Measurements from ENCODE around the gene IL1RN. TPM values are rescaled to one million over a fixed set of nuclear protein-coding genes. Genes with fewer than 3 reads are reported as not detected.

The IL1RN gene
- total and polyA plus RNA-seq, 3 experiments from 2014 or later = 1.2 to 2.3 TPM; not detected in 1

- Histone ChIP-seq H3K4me1 (ENCODE audit: insufficient read depth, low read length) (peaks cover 77% of the 10 kb centered on the region), H3K27me3 (ENCODE audit: insufficient read depth, low read length, poor library complexity, severe bottlenecking) (no peaks in the 10 kb centered on the region), H3K36me3 (ENCODE audit: insufficient read depth, low read length) (peaks cover 15% of the 10 kb centered on the region), H3K9me3 (ENCODE audit: low read length) (no peaks in the 10 kb centered on the region), H3K4me3 (ENCODE audit: low read length) (peak overlapping the region; percentile 88), H3K27ac (ENCODE audit: low read depth, low read length) (peak overlapping the region; percentile 77)
- ChIA-PET CTCF (interaction anchor here (0.9 to 8.0 kb wide), 15 partner anchors 9 to 215 kb away, joined by 3 to 135 read pairs (median 5); no protein-coding TSS in a partner anchor), POLR2A (interaction anchor here (0.6 to 4.2 kb wide), 5 partner anchors 12 to 180 kb away, joined by 3 to 40 read pairs (median 4); no protein-coding TSS in a partner anchor)
- peaks cover 0 to 3% of the 10 kb centered on the region in 2 donors for H3K27me3 Mint-ChIP-seq
- peaks cover 0 to 41% (median 8%) of the 10 kb centered on the region in 3 donors for H3K36me3 Mint-ChIP-seq
- H3K4me1 Mint-ChIP-seq = peaks cover 74 to 89% (median 78%) of the 10 kb centered on the region in 3 donors
- peak; percentile 42 to 88 (median 80) for DNase-seq
- peaks cover 0 to 3% (median 0%) of the 10 kb centered on the region in 5 donors for H3K9me3 Mint-ChIP-seq
- H3K27ac Mint-ChIP-seq = peak overlapping the region; percentile 86 to 98 (median 94)
- peak overlapping the region; percentile 89 to 95 (median 93) for H3K4me3 Mint-ChIP-seq
Measured at GRCh38 chr2:113175042-113175628, 47.7 kb downstream of the IL1RN start.

GRCh38 chr2:113175736-113176695, 48.6 kb downstream of the IL1RN start:
- H3K4me1 ChIP-seq (ENCODE audit: insufficient read depth, low read length) = peaks cover 81% of the 10 kb centered on the region
- CTCF ChIA-PET = interaction anchor here (0.9 to 8.0 kb wide), 13 partner anchors 8 to 214 kb away, joined by 3 to 135 read pairs (median 5); no protein-coding TSS in a partner anchor
- H3K4me3 ChIP-seq (ENCODE audit: low read length) = peak overlapping the region; percentile 88
- H3K9me3 Mint-ChIP-seq = peaks cover 0 to 3% (median 0%) of the 10 kb centered on the region in 5 donors
- H3K9me3 ChIP-seq (ENCODE audit: low read length) = no peaks in the 10 kb centered on the region
- peaks cover 81 to 94% (median 85%) of the 10 kb centered on the region in 3 donors for H3K4me1 Mint-ChIP-seq
- H3K36me3 ChIP-seq (ENCODE audit: insufficient read depth, low read length) = peaks cover 15% of the 10 kb centered on the region
- peak in 1 of 5 donors; percentile 20 for DNase-seq
- POLR2A ChIA-PET = interaction anchor here (0.6 to 4.2 kb wide), 5 partner anchors 13 to 181 kb away, joined by 3 to 40 read pairs (median 4); no protein-coding TSS in a partner anchor
- peak overlapping the region; percentile 92 to 98 (median 95) for H3K27ac Mint-ChIP-seq
- H3K36me3 Mint-ChIP-seq = peaks cover 0 to 47% (median 8%) of the 10 kb centered on the region in 3 donors
- peak overlapping the region; percentile 77 for H3K27ac ChIP-seq (ENCODE audit: low read depth, low read length)
- peak overlapping the region; percentile 89 to 95 (median 93) for H3K4me3 Mint-ChIP-seq
- H3K27me3 Mint-ChIP-seq = peaks cover 0 to 3% of the 10 kb centered on the region in 2 donors
- no peaks in the 10 kb centered on the region for H3K27me3 ChIP-seq (ENCODE audit: insufficient read depth, low read length, poor library complexity, severe bottlenecking)

GRCh38 chr2:113176696-113177355, 49.4 kb downstream of the IL1RN start:
- H3K27me3 Mint-ChIP-seq = peaks cover 0 to 3% of the 10 kb centered on the region in 2 donors
- POLR2A ChIA-PET = interaction anchor here (4.2 kb wide), 1 partner anchor 19 kb away, joined by 40 read pairs; no protein-coding TSS in a partner anchor
- H3K27ac Mint-ChIP-seq = peak overlapping the region; percentile 85 to 98 (median 94)
- Histone ChIP-seq H3K27ac (ENCODE audit: low read depth, low read length) (no peak overlapping the region), H3K4me1 (ENCODE audit: insufficient read depth, low read length) (peaks cover 81% of the 10 kb centered on the region), H3K27me3 (ENCODE audit: insufficient read depth, low read length, poor library complexity, severe bottlenecking) (no peaks in the 10 kb centered on the region), H3K36me3 (ENCODE audit: insufficient read depth, low read length) (peaks cover 15% of the 10 kb centered on the region), H3K9me3 (ENCODE audit: low read length) (no peaks in the 10 kb centered on the region), H3K4me3 (ENCODE audit: low read length) (peak overlapping the region; percentile 88)
- H3K36me3 Mint-ChIP-seq = peaks cover 0 to 50% (median 8%) of the 10 kb centered on the region in 3 donors
- CTCF ChIA-PET = interaction anchor here (1.4 to 8.0 kb wide), 4 partner anchors 20 to 38 kb away, joined by 3 to 135 read pairs (median 61); no protein-coding TSS in a partner anchor
- peaks cover 81 to 94% (median 85%) of the 10 kb centered on the region in 3 donors for H3K4me1 Mint-ChIP-seq
- H3K4me3 Mint-ChIP-seq = peak overlapping the region; percentile 89 to 95 (median 93)
- peaks cover 0 to 3% (median 0%) of the 10 kb centered on the region in 5 donors for H3K9me3 Mint-ChIP-seq
- no peak for DNase-seq

- Histone ChIP-seq H3K9me3 (ENCODE audit: low read length) (no peaks in the 10 kb centered on the region), H3K4me1 (ENCODE audit: insufficient read depth, low read length) (peaks cover 81% of the 10 kb centered on the region), H3K36me3 (ENCODE audit: insufficient read depth, low read length) (peaks cover 23% of the 10 kb centered on the region), H3K4me3 (ENCODE audit: low read length) (no peak overlapping the region), H3K27me3 (ENCODE audit: insufficient read depth, low read length, poor library complexity, severe bottlenecking) (no peaks in the 10 kb centered on the region), H3K27ac (ENCODE audit: low read depth, low read length) (no peak overlapping the region)
- peak overlapping the region; percentile 37 to 95 (median 92) for H3K4me3 Mint-ChIP-seq
- CTCF ChIA-PET = interaction anchor here (0.9 to 8.0 kb wide), 2 partner anchors 21 to 39 kb away, joined by 6 to 117 read pairs; no protein-coding TSS in a partner anchor
- H3K9me3 Mint-ChIP-seq = peaks cover 0 to 3% (median 0%) of the 10 kb centered on the region in 5 donors
- H3K27ac Mint-ChIP-seq = peak overlapping the region; percentile 78 to 97 (median 89)
- peaks cover 79 to 94% (median 85%) of the 10 kb centered on the region in 3 donors for H3K4me1 Mint-ChIP-seq
- peaks cover 0 to 3% of the 10 kb centered on the region in 2 donors for H3K27me3 Mint-ChIP-seq
- POLR2A ChIA-PET = no interaction called here
- no peak for DNase-seq
- peaks cover 0 to 64% (median 8%) of the 10 kb centered on the region in 3 donors for H3K36me3 Mint-ChIP-seq
Measured at GRCh38 chr2:113178069-113178746, 50.8 kb downstream of the IL1RN start.

GRCh38 chr2:113178891-113179290, 51.5 kb downstream of the IL1RN start:
- H3K27ac Mint-ChIP-seq = peak overlapping the region; percentile 80 to 97 (median 92)
- peaks cover 80 to 94% (median 85%) of the 10 kb centered on the region in 3 donors for H3K4me1 Mint-ChIP-seq
- H3K4me1 ChIP-seq (ENCODE audit: insufficient read depth, low read length) = peaks cover 83% of the 10 kb centered on the region

GRCh38 chr2:113179446-113180045, 52.1 kb downstream of the IL1RN start:
- peaks cover 82 to 94% (median 88%) of the 10 kb centered on the region in 3 donors for H3K4me1 Mint-ChIP-seq
- peaks cover 0 to 3% of the 10 kb centered on the region in 2 donors for H3K27me3 Mint-ChIP-seq
- H3K36me3 Mint-ChIP-seq = peaks cover 0 to 66% (median 12%) of the 10 kb centered on the region in 3 donors
- POLR2A ChIA-PET = interaction anchor here (1.0 to 2.1 kb wide), 2 partner anchors 22 to 41 kb away, joined by 7 to 10 read pairs; no protein-coding TSS in a partner anchor
- peaks cover 0 to 3% (median 0%) of the 10 kb centered on the region in 5 donors for H3K9me3 Mint-ChIP-seq
- CTCF ChIA-PET = interaction anchor here (0.8 to 5.6 kb wide), 7 partner anchors 12 to 43 kb away, joined by 3 to 92 read pairs (median 4); no protein-coding TSS in a partner anchor
- Histone ChIP-seq H3K4me3 (ENCODE audit: low read length) (no peak overlapping the region), H3K36me3 (ENCODE audit: insufficient read depth, low read length) (peaks cover 30% of the 10 kb centered on the region), H3K9me3 (ENCODE audit: low read length) (no peaks in the 10 kb centered on the region), H3K4me1 (ENCODE audit: insufficient read depth, low read length) (peaks cover 88% of the 10 kb centered on the region), H3K27me3 (ENCODE audit: insufficient read depth, low read length, poor library complexity, severe bottlenecking) (no peaks in the 10 kb centered on the region), H3K27ac (ENCODE audit: low read depth, low read length) (no peak overlapping the region)
- no peak for DNase-seq
- H3K27ac Mint-ChIP-seq = peak overlapping the region; percentile 80 to 97 (median 92)
- H3K4me3 Mint-ChIP-seq = peak overlapping the region; percentile 54 to 95 (median 73)

More at GRCh38 chr2:113178891-113179290, 51.5 kb downstream of the IL1RN start:
- Mint-ChIP-seq H3K27me3 (peaks cover 0 to 3% of the 10 kb centered on the region in 2 donors), H3K36me3 (peaks cover 0 to 69% (median 11%) of the 10 kb centered on the region in 3 donors), H3K9me3 (peaks cover 0 to 3% (median 0%) of the 10 kb centered on the region in 5 donors), H3K4me3 (peak overlapping the region; percentile 37 to 95 (median 73))
- H3K4me3 ChIP-seq (ENCODE audit: low read length) = peak overlapping the region; percentile 4
- H3K9me3 ChIP-seq (ENCODE audit: low read length) = no peaks in the 10 kb centered on the region
- DNase-seq = peak in 1 of 5 donors; percentile 69
- ChIA-PET POLR2A (no interaction called here), CTCF (interaction anchor here (0.9 to 5.6 kb wide), 2 partner anchors 20 to 22 kb away, joined by 6 to 92 read pairs; no protein-coding TSS in a partner anchor)
- H3K27me3 ChIP-seq (ENCODE audit: insufficient read depth, low read length, poor library complexity, severe bottlenecking) = no peaks in the 10 kb centered on the region
- peaks cover 29% of the 10 kb centered on the region for H3K36me3 ChIP-seq (ENCODE audit: insufficient read depth, low read length)
- H3K27ac ChIP-seq (ENCODE audit: low read depth, low read length) = no peak overlapping the region
